OCI-LY1 (cell line): ENCODE measurements around the gene CHST11.

Experiments
- H2AFZ ChIP-seq: fragments of 200-600 bp; sonication (generic), shearing (Covaris generic); 2 replicates; pipeline ENCODE4 v1.6.0; 2014; ENCODE audit warnings: antibody characterized with exemption, mild to moderate bottlenecking, low read length
- H3F3A ChIP-seq: fragments of 200-600 bp; sonication (generic), shearing (Covaris generic); 2 replicates; pipeline ENCODE4 v1.6.0; 2014; ENCODE audit warnings: mild to moderate bottlenecking, antibody characterized with exemption, low read length, moderate library complexity; ENCODE audit not compliant: insufficient read depth
- H3K27ac ChIP-seq: fragments of 200-600 bp; sonication (generic); 2 replicates; pipeline ENCODE4 v1.5.1; 2014; ENCODE audit warnings: low read length, mixed run types, mild to moderate bottlenecking, low read depth; ENCODE audit not compliant: poor library complexity, severe bottlenecking
- H3K27me3 ChIP-seq: fragments of 200-600 bp; sonication (generic); 2 replicates; pipeline ENCODE4 v1.6.0; 2014; ENCODE audit warnings: antibody characterized with exemption, mild to moderate bottlenecking, low read length, moderate library complexity; ENCODE audit not compliant: insufficient read depth
- H3K36me3 ChIP-seq: fragments of 200-600 bp; sonication (generic); 2 replicates; pipeline ENCODE4 v1.6.1; 2014; ENCODE audit warnings: mild to moderate bottlenecking, antibody characterized with exemption, low read length, moderate library complexity, mixed read lengths; ENCODE audit not compliant: insufficient read depth
- H3K4me1 ChIP-seq: fragments of 200-600 bp; sonication (generic); 2 replicates; pipeline ENCODE4 v1.5.1; 2014; ENCODE audit warnings: mild to moderate bottlenecking, low read length, moderate library complexity; ENCODE audit not compliant: insufficient read depth, severe bottlenecking
- H3K4me2 ChIP-seq: fragments of 200-600 bp; sonication (generic), shearing (Covaris generic); 2 replicates; pipeline ENCODE4 v1.6.1; 2014; ENCODE audit warnings: low read length
- H3K4me3 ChIP-seq: fragments of 200-600 bp; sonication (generic); 2 replicates; pipeline ENCODE4 v1.5.1; 2014; ENCODE audit warnings: low read length, low read depth, mild to moderate bottlenecking, mixed read lengths; ENCODE audit not compliant: poor library complexity, severe bottlenecking
- H3K79me2 ChIP-seq: fragments of 200-600 bp; shearing (Covaris generic); 2 replicates; pipeline ENCODE4 v1.6.1; 2016; ENCODE audit warnings: mixed run types, low read length, mixed read lengths; ENCODE audit not compliant: insufficient read depth
- H3K9ac ChIP-seq: fragments of 200-600 bp; sonication (generic), shearing (Covaris generic); 2 replicates; pipeline ENCODE4 v1.6.1; 2014; ENCODE audit warnings: mild to moderate bottlenecking, low read length, mixed read lengths
- H3K9me2 ChIP-seq: fragments of 200-600 bp; sonication (generic), shearing (Covaris generic); 2 replicates; pipeline ENCODE4 v1.6.1; 2014; ENCODE audit warnings: low read depth, mild to moderate bottlenecking, low read length, mixed read lengths
- H3K9me3 ChIP-seq: fragments of 200-600 bp; shearing (Covaris generic); 2 replicates; pipeline ENCODE4 v1.6.1; 2014; ENCODE audit warnings: low read length, mixed read lengths
- H4K20me1 ChIP-seq: fragments of 200-600 bp; sonication (generic), shearing (Covaris generic); 2 replicates; pipeline ENCODE4 v1.6.0; 2016; ENCODE audit warnings: mild to moderate bottlenecking, low read length; ENCODE audit not compliant: insufficient read depth
- CTCF ChIP-seq: fragments of 200-600 bp; sonication (generic), shearing (Covaris generic); IDR thresholded peaks from 2 replicates; pipeline ENCODE4 v1.5.1; 2017; ENCODE audit warnings: mild to moderate bottlenecking, antibody characterized with exemption, low read length, moderate library complexity, mixed read lengths
- EZH2 ChIP-seq: fragments of 200-600 bp; sonication (generic), shearing (Covaris generic); IDR thresholded peaks from 2 replicates; pipeline ENCODE4 v1.8.0; 2017; ENCODE audit warnings: borderline replicate concordance, mixed run types, mild to moderate bottlenecking, antibody characterized with exemption, low read length, moderate library complexity, mixed read lengths

Gene CHST11

GRCh38 chr12:104565606-104566243 is 109.0 kb downstream of the CHST11 start:
- Histone ChIP-seq H3K9ac (no peak overlapping the region), H3K9me2 (no peaks in the 10 kb centered on the region), H2AFZ (no peak overlapping the region), H3K36me3 (no peaks in the 10 kb centered on the region; the same call in 1 of the 2 replicates), H3K4me1 (peaks cover 50% of the 10 kb centered on the region), H3K4me3 (no peak overlapping the region), H3K27ac (peak overlapping the region; percentile 60), H3F3A (no peaks in the 10 kb centered on the region), H3K9me3 (no peaks in the 10 kb centered on the region), H3K79me2 (no peaks in the 10 kb centered on the region), H3K27me3 (no peaks in the 10 kb centered on the region), H4K20me1 (no peaks in the 10 kb centered on the region), H3K4me2 (no peak overlapping the region; the same call in 1 of the 2 replicates)
- TF ChIP-seq CTCF (no peak), EZH2 (no peak)

- Histone ChIP-seq H3K27ac (peak overlapping the region; percentile 60), H3F3A (no peaks in the 10 kb centered on the region), H3K4me3 (no peak overlapping the region), H2AFZ (no peak overlapping the region), H3K79me2 (no peaks in the 10 kb centered on the region), H3K4me1 (peaks cover 56% of the 10 kb centered on the region), H3K27me3 (no peaks in the 10 kb centered on the region), H3K4me2 (no peak overlapping the region; the same call in 1 of the 2 replicates), H4K20me1 (no peaks in the 10 kb centered on the region), H3K36me3 (no peaks in the 10 kb centered on the region; the same call in 1 of the 2 replicates), H3K9me2 (no peaks in the 10 kb centered on the region), H3K9me3 (no peaks in the 10 kb centered on the region), H3K9ac (no peak overlapping the region)
- TF ChIP-seq CTCF (no peak), EZH2 (no peak)
These were observed 109.7 kb downstream of the CHST11 start for GRCh38 chr12:104566244-104566993.

- Histone ChIP-seq H3K9me2 (no peaks in the 10 kb centered on the region), H3K27ac (peak overlapping the region; percentile 99), H3K36me3 (no peaks in the 10 kb centered on the region; the same call in 1 of the 2 replicates), H2AFZ (no peak overlapping the region), H3K4me3 (no peak overlapping the region), H3K79me2 (no peaks in the 10 kb centered on the region), H3K27me3 (no peaks in the 10 kb centered on the region), H4K20me1 (no peaks in the 10 kb centered on the region), H3K9me3 (no peaks in the 10 kb centered on the region), H3F3A (no peaks in the 10 kb centered on the region), H3K4me1 (peaks cover 60% of the 10 kb centered on the region), H3K9ac (no peak overlapping the region), H3K4me2 (no peak overlapping the region; the same call in 1 of the 2 replicates)
- TF ChIP-seq EZH2 = no peak
- no peak for TF ChIP-seq CTCF
These were observed 111.2 kb downstream of the CHST11 start for GRCh38 chr12:104567832-104568486.
